GM19238 (cell line): Measurements from ENCODE around the gene SLC9A9.
"Not testable (repeated sequence)": the region's sequence is repeated elsewhere in the genome, so short reads cannot be mapped to it uniquely, and the experiment has no call there.

Source experiments
- DNase-seq: peaks from one replicate; pipeline ENCODE4 v3.0.0; 2011; ENCODE audit warnings: low spot score; ENCODE audit not compliant: insufficient read length

The SLC9A9 gene

GRCh38 chr3:143465666-143466065 is 382.6 kb downstream of the SLC9A9 start:
- DNase-seq = no peak

GRCh38 chr3:143464850-143465249 is 383.4 kb downstream of the SLC9A9 start:
- no peak for DNase-seq

GRCh38 chr3:143455480-143455879 is 392.8 kb downstream of the SLC9A9 start:
- DNase-seq = no peak

GRCh38 chr3:143450632-143451031 is 397.6 kb downstream of the SLC9A9 start:
- no peak for DNase-seq

GRCh38 chr3:143447491-143447890 is 400.8 kb downstream of the SLC9A9 start:
- no peak for DNase-seq

GRCh38 chr3:143445118-143445517 is 403.1 kb downstream of the SLC9A9 start:
- DNase-seq = no peak

GRCh38 chr3:143443851-143444331 is 404.4 kb downstream of the SLC9A9 start:
- no peak for DNase-seq

GRCh38 chr3:143442814-143443447 is 405.3 kb downstream of the SLC9A9 start:
- DNase-seq = no peak

- DNase-seq = no peak
These were observed 406.6 kb downstream of the SLC9A9 start for GRCh38 chr3:143441516-143442171.

- DNase-seq = no peak
These were observed 408.5 kb downstream of the SLC9A9 start for GRCh38 chr3:143439817-143440216.

GRCh38 chr3:143437405-143437804 is 410.9 kb downstream of the SLC9A9 start:
- no peak for DNase-seq

- DNase-seq = no peak
These were observed 411.9 kb downstream of the SLC9A9 start for GRCh38 chr3:143436231-143436930.

- no peak for DNase-seq
These were observed 414.4 kb downstream of the SLC9A9 start for GRCh38 chr3:143433787-143434378.

- not testable (repeated sequence) for DNase-seq
These were observed 417.0 kb downstream of the SLC9A9 start for GRCh38 chr3:143431298-143431697.

- no peak for DNase-seq
These were observed 417.7 kb downstream of the SLC9A9 start for GRCh38 chr3:143430568-143430967.

- DNase-seq = no peak
These were observed 418.4 kb downstream of the SLC9A9 start for GRCh38 chr3:143429628-143430514.

- no peak for DNase-seq
These were observed 420.0 kb downstream of the SLC9A9 start for GRCh38 chr3:143428294-143428693.

GRCh38 chr3:143427631-143428030 is 420.6 kb downstream of the SLC9A9 start:
- DNase-seq = no peak

GRCh38 chr3:143424874-143425273 is 423.4 kb downstream of the SLC9A9 start:
- no peak for DNase-seq

- no peak for DNase-seq
These were observed 426.7 kb downstream of the SLC9A9 start for GRCh38 chr3:143421556-143421955.

GRCh38 chr3:143419611-143420010 is 428.7 kb downstream of the SLC9A9 start:
- DNase-seq = no peak
